ENCODE data around the gene TGFBR3.

TGFBR3 gene

DNA sequence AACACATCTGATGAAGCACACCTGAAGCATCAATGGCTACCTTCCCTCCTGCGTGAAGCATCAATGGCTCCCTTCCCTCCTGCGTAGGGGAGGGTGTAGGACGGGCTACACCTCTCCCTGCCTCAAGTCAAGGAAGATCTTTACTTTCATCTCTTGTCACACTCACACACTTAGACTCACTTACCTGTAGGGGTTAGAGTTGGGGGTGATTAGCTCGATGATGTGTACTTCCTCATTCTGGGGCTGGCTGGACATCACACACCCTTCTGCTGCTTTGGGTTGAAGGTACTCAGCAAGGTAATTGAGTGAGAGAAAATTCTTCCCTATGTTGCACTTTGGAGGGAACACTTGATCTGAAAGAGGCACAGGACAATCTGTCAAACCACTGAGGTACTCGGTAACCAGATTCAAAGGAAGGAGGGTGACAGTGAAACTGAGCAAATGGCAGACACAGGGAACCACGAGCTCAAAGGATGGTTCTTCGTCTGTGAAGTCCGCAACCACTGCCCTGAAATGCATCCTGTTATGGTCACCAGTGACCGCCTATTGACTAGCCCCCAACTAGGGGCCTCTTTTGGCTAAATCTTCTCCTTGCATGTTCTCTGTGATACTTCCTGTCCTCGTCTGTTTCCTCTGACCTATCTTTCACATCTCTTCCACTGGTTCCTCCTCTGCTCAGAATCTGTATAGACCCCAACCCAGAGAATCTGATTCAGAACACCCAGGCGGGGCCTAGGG, 156.2 kb downstream of the TGFBR3 start:
- DNase-seq: no peak

GRCh38 chr1:91727763-91728162, 158.2 kb downstream of the TGFBR3 start:
- no peak for DNase-seq

DNA sequence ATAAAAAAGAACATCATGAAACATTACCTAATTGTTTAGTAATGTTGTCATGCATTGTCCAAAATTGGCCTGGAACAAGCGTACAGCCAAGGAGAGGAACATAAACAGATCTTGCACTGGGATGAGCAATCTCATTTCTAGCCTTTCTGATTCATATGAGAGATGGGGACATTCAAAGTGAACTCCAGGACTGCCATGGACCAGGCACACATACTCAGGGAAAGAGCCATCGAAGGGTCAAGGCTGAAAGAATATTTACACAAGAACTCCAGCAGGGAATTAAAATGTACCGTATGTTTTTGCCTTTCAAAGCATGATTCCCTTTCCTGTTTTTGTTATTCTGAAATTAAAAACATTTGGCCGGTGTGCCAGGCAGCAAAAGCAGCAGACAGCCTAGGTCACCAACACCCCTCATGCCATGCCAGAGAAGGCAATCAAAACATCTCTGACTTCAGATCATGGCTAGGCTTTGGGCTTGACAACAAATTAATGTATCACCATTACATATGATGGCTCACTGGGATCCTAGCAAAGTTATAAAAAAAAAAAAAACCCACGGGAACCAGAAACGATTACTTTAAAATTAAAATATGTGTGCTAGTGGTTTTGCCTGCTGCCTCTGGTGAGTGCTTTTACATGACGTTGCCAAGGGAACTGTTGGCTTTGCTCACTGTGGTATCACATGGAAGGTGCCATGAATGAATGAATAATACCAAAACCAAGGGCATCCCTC, 159.8 kb downstream of the TGFBR3 start:
- DNase-seq: no peak

DNA sequence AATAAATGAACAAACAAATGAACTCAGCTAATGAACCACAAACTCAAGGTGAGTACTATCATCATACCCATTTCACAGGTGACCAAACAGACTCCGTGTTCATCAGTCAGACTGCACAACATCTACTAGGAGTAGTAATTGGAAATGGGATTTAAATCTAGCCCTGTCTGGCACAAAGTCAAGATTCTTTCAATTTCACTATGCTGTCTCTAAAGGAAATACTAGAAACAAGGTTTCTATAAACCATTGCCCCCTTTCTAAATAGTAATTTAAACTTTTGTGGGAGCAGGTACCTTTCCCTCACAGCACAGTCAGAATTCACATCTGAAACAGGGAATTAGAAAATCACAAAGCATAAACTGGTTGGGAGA, 160.3 kb downstream of the TGFBR3 start:
- no peak for DNase-seq

- DNase-seq: no peak
Observed at GRCh38 chr1:91724644-91725043, 161.3 kb downstream of the TGFBR3 start.

- DNase-seq: no peak
Observed at GRCh38 chr1:91724231-91724630, 161.7 kb downstream of the TGFBR3 start.

DNA sequence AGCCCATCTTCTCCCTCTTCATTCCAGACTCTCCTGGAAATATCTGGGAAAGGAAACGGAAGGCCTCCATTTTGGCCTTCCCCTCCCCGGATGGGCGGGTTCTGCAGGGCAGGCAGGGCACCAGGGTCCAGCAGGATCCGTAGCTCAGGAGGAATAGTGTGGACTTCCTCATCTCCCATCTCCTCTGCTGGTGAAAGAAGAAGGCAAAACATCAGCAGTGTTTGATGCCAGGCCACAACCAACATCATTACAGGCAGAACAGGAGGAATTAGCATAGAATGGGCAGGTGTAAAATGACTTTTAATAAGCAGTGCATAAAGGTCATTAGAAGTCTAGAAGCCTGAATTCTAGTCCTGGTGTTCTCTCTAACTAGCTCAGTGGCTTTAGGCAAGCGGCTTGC, 165.9 kb downstream of the TGFBR3 start:
- DNase-seq: no peak

DNA sequence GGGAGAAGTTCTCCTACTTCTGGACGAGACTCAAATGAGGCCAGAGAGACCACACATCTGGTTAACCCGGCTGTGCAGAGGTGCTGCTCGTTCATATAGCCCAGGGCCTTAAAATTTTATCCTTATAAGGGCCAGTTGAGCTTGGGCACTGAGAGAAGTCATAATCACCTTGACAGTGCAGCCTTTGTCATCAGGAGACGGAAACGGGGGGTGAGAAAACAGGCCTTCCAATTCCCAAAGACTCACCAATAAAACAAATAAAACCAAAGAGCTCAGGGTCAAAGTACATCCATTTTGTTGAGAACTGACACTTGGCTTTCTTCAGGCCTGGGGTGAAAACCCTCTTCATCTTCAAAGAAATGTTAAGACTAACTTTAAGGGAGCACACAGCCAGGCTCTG, 167.1 kb downstream of the TGFBR3 start:
- no peak for DNase-seq

DNA sequence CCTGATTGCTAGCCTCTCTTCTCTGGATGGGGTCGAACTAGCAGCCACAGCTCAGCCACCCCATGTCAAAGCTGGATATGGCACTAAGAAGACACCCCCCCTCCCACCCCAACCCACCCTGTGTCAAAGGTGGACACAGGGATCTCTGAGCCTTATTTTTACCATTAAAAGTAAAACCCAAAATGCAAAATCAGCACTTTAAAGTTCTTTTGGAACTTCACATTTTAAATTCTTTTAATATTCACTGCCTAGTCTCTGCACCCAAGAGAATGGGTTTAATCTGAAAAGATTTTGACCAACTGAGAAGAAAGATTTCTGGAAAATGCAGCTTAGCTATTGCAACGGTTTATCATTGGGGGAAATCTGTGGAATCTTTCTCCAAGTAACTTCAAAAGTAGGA, 167.6 kb downstream of the TGFBR3 start:
- DNase-seq: no peak

GRCh38 chr1:91717839-91718238, 168.1 kb downstream of the TGFBR3 start:
- no peak for DNase-seq

DNA sequence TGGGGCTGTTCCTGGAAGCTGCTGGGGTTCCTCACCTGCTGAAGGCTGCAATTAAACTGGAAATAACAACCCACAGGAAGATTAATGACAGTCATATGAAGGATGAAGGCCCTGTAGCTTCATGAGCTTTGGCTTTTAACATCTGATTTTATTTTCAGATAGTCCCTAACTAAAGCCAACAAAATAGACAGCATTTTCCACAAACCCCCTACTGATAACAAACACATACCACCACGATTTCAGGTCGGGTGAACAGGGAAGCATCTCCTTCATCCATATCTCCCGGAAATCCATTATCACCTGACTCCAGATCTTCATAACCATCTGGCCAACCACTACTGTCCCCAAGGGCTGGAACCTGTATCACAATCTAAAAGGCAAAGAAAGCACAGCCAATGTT, 169.6 kb downstream of the TGFBR3 start:
- no peak for DNase-seq

DNA sequence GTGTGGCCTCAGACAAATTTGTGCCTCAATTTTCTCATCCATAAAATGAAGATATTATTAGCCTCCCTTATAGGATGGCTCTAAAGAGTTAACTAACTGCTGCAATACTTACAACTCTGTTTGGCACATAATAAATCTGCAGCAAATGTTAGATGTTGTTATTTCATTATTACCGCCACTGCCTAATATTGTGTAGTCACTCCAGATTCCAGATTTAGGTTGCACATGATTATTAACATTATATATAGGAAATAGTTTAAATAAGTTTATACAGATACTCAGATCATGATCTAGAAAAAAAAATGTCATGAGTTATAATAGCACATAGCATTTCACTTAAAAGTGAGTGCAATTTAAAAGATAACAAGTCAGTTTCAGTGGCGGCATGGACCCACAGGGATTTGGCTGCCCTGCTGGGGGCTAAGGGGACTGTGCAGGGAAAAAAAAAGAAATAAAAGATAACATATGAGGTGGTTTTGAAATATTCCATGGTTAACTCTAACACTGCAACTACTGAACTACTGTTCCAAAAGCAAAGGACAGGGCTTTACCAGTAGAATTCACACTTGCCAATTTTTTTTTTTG, 170.4 kb downstream of the TGFBR3 start:
- no peak for DNase-seq

DNA sequence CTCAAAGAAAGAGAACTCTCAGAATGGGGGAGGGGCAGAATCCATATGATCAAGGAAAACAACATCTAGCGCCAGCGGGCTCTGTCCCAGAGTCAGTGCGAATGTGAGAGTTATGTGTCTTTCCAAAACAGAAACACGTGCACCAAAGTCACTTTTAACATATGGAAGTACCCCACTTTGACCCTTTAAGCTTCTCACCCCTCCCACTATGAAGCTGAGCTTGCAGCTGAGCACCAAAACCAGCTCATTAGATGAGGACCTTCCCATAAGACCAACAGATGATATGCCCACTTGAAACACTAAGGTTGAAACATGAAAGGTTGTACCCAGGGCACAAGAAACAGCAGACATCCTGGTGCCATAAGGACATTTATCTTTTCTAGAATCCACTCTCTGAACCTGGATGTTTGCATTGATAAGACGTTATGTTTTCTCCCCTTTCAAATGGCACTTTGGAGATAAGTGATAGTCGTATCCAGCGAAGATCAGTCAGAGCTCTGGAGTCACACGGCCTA, 171.0 kb downstream of the TGFBR3 start:
- DNase-seq: no peak

DNA sequence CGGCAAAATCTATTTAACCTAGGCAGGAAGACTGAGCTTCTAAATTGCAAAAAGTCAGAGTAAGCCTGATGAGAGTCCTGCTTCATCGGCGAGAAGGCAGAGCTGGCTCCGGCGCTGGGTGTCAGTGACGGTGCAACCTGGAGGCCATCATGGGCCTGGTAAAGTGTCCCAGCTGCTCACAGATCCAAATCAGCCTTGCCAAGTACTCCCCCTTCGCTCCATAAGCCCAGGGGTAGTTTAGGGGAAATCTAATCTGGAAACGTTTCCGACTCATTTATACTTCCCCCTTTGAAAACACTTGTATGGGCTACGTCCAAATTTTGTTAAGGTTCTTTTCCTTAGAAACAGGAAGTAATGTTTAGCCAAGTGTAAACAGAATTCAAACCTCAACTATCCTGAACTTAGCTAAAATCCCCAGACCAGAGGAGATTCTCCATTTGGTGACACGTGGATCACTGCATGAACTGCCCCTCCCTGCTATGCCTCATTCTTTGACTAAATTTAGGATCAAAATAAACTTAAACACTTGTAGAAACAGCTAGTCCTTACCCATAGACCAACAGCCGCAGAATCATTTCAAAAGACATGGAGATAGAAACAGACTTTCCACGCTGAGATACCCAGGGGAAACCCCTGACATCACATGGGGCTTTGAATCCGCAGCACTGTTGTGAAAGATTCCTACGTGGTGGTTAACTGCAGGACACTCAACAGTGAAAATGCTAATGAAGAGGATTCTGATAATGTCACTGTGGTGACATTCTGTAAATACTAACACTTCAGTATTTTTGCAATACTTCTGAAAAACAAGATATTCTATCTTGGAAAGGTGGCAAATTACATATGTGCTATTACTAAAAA, 172.7 kb downstream of the TGFBR3 start:
- DNase-seq: peak; percentile 60

DNA sequence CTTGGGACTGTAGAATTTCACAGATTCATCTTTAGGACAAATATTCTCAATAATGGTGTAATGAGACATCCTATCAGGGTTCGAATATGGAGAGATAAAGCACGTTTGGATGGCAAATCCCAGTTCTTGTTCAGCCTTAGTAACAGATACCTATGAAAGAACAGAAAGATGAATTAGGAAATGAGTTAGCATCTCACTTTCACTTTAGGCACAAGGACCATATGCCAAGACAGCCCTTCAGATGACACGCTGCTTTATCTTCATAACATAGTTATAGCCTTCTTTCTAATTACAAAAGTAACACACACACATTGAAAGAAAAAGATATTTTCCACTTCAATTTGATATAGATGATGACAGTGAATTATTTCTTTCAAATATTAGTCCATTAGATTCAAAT, 173.6 kb downstream of the TGFBR3 start:
- no peak for DNase-seq

DNA sequence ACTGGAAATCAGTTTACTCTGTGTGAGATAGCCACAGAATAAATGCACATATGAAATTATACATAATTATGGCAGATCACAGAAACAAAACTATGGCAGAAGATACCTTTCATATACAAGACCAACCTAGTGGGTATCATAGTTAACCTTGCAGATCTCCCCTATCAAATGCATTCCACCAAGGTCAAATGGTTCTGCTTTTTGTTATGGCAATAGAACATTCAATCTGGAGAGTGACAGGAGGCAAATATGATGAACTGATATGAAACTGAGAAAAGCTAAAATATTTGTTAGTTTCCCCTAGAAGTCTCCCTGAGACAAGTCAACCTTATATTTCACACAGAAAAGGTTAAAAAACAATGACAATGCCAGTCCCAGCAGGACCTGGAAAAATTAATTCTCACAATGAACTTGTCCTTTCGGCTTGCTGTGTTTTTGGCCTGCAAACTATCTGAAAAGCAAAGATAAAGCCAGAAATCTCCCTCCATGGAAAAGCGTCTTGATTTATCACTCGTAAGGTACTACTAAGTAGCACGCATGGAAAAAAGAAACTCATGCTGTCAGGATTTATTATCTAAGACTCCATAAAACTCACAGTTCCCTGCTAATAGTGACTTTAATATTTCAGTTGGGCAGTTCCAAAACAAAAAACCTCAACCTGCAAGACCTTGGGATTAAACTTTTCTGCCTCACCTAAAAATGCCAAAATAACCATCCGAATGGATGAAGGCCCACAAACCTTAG, 174.3 kb downstream of the TGFBR3 start:
- no peak for DNase-seq

DNA sequence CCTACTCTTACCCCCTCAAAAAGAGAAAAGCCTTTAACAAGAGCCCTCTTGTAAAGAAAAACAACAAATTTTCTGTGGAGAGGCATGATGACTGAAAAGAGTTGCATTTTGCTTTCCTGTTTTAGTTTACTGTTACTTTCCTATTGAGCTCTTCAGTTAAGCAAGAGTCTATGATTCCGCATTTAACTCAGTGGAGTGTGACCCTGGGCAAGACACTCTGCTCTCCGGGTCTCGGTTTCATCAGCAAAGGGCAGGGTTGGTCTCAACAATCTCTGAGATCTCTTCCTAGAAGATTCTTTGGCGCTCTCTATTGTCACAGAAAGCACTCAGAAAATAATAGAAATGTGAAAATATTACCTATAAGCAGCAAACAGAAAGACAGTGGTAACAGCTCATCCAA, 175.7 kb downstream of the TGFBR3 start:
- no peak for DNase-seq

GRCh38 chr1:91708691-91709090, 177.3 kb downstream of the TGFBR3 start:
- DNase-seq: no peak

GRCh38 chr1:91707890-91708218, 178.1 kb downstream of the TGFBR3 start:
- no peak for DNase-seq

- DNase-seq: no peak
Observed at GRCh38 chr1:91707114-91707889, 178.6 kb downstream of the TGFBR3 start.

- DNase-seq: no peak
Observed at GRCh38 chr1:91706140-91706957, 179.6 kb downstream of the TGFBR3 start.
